Putamen (tissue), 1 donor: Measurements from ENCODE around the gene PRR23B.
"Not testable (repeated sequence)": the region's sequence is repeated elsewhere in the genome, so short reads cannot be mapped to it uniquely, and the experiment has no call there.

Source experiments
- DNase-seq: peaks from one replicate; pipeline ENCODE4 v3.0.0-alpha.2; 2016; ENCODE audit warnings: low spot score

Gene PRR23B

GRCh38 chr3:139020868-139021234 is at the start of gene PRR23B:
Gene PRR23B, minus strand, starts transcription at chr3:139020926. Its CDS starts 265 bp downstream, at chr3:139020661.
- no peak for DNase-seq

DNA sequence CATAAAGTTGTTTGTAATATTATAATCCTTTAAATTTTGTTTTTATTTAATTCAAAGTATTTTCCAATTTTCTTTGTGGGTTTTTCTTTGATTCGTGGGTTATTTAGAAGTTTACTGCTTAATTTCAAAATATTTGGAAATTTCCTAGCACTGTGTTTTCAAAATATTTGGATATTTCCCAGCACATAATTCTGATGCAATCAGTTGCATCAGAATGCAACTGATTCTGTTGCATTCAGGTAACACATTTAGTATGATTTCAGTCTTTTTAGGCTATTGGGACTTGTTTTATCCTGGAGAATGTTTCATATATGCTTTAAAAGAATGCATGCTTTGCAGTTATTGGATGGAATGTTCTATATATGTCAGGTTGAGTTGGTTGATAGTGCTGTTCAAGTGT is 42.2 kb upstream of the PRR23B start:
- no peak for DNase-seq

GRCh38 chr3:139052802-139053600 is 32.3 kb upstream of the PRR23B start:
- DNase-seq, result no peak

- DNase-seq, result no peak
Observed at GRCh38 chr3:139044366-139045210, 23.9 kb upstream of the PRR23B start, which contains the start of gene PRR23C. Gene PRR23C, minus strand, starts transcription at chr3:139044892. Its CDS starts 272 bp downstream, at chr3:139044620.

DNA sequence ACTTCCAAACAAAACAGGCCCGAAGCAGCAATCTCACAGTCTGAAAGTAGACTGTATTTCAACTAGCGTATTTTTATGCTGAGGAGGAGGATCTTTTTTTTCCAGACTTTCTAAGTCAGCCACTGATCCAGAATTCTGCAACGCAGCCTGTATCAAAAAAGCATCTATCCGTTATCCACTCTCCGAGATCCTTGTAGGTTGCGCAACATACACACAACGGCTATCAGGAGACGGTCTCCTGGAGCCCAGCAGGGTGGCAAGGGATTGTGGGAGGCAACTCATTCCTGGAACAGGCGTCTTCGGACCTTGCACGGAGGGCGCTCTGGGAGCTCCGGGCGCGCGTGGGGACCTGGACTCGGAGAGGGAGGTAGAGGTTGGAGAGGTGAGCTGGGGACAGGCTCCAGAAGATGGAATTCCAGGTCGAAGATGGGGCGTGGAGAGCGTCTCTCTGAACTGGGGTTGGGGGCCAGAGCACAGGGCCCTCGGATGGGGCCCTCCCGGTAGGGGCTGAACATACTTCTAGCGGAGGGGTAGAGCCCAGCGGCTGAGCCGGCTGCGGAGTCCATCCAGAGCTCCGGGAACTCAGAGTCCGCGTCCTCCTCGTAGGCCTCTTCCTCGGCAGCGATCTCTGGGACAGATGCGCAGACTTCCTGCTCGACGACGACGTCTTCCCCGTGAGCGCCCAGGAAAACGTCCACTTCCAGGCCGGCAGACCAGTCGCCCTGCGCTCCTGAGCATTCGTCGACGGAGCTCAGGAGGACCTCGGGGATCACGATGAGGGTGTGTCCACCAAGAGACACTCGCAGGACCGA is 23.0 kb upstream of the PRR23B start:
- DNase-seq, result no peak

DNA sequence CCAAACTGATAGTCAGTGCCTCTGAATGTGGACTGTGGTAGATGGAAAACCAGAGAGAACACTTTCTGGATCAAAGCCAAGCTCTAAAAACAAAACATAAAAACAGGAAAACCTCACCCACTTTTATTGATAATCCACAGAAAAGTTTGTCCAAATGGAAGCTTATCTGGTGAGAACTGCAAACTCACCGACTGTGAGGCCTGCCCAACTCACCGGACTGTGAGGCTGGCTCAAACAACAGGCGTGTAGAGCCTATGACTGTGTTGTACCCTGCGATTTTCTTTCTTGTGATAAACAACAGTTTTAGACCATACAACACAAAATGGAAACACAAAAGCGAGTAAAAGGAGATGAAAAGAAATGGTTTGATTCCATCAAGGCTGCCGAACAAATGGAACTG is 16.8 kb upstream of the PRR23B start:
- DNase-seq, result no peak

- DNase-seq, result no peak
Observed at GRCh38 chr3:139032326-139033002, 11.7 kb upstream of the PRR23B start.

DNA sequence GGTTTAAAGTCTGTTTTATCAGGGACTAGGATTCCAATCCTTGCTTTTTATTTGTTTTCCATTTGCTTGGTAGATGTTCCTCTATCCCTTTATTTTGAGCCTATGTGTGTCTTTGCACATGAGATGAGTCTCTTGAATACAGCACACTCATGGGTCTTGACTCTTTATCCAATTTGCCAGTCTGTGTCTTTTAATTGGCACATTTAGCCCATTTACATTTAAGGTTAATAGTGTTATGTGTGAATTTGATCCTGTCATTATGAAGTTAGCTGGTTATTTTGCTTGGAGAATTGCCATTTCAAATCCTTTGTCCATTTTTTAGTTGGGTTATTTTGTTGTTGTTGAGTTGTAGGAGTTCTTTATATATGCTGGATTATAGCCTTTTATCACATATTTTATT is 9.8 kb upstream of the PRR23B start:
- DNase-seq, result not testable (repeated sequence)

- no peak for DNase-seq
Observed at GRCh38 chr3:139024968-139025367, 4.2 kb upstream of the PRR23B start.

DNA sequence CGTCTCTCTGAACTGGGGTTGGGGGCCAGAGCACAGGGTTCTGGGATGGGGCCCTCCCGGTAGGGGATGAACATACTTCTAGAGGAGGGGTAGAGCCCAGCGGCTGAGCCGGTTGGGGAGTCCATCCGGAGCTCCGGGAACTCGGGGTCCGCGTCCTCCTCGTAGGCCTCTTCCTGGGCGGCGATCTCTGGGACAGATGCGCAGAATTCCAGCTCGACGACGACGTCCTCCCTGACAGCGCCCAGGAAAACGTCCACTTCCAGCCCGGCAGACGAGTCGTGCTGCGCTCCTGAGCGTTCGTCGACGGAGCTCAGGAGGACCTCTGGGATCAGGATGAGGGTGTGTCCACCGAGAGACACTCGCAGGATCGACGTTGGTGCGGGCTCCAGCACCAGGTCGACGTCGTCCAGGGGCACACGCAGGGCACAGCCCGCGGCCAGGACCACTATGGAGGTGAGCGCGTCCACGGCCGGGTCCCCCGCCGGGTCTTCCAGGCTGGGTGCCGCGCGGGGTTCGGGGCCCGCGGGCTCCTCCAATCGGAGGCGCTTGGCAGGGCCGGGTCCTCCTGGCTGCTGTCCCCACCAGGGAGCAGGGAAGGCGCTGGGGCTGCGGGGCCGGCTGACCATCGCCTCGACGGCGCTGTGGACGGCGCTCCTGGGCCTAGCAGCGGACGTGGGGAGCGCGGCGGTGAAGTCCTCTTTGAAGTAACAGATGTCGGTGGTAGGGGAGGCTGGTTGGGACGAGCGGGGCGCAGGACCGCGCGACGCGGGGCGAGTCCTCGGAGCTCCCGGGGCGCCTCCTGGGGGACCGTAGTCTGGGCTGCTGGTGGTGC is 474 bp downstream of the PRR23B start:
- DNase-seq, result no peak

- DNase-seq, result no peak
Observed at GRCh38 chr3:139016430-139017048, 4.2 kb downstream of the PRR23B start.

- no peak for DNase-seq
Observed at GRCh38 chr3:139006051-139006716, 14.5 kb downstream of the PRR23B start, which contains the start of gene PRR23A. Gene PRR23A, minus strand, starts transcription at chr3:139006268. Its CDS starts 0 bp downstream, at chr3:139006268.

DNA sequence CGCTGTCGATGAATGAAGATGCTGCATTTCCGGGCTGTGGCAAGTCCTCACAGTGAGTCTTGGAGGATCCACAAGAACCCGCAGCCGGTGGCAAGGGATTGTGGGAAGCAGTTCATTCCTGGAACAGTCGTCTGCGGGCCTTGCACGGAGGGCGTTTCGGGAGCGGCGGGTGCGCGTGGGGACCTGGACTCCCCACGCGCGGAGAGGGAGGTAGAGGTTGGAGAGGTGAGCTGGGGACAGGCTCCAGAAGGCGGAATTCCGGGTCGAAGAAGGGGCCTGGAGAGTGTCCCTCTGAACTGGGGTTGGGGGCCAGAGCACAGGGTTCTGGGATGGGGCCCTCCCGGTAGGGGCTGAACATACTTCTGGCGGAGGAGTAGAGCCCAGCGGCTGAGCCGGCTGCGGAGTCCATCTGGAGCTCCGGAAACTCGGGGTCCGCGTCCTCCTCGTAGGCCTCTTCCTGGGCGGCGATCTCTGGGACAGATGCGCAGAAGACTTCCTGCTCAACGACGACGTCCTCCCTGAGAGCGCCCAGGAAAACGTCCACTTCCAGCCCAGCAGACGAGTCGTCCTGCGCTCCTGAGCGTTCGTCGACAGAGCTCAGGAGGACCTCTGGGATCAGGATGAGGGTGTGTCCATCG is 15.3 kb downstream of the PRR23B start:
- no peak for DNase-seq

- DNase-seq, result no peak
Observed at GRCh38 chr3:138995706-138996105, 25.0 kb downstream of the PRR23B start.

GRCh38 chr3:138987181-138987580 is 33.5 kb downstream of the PRR23B start:
- DNase-seq, result no peak

DNA sequence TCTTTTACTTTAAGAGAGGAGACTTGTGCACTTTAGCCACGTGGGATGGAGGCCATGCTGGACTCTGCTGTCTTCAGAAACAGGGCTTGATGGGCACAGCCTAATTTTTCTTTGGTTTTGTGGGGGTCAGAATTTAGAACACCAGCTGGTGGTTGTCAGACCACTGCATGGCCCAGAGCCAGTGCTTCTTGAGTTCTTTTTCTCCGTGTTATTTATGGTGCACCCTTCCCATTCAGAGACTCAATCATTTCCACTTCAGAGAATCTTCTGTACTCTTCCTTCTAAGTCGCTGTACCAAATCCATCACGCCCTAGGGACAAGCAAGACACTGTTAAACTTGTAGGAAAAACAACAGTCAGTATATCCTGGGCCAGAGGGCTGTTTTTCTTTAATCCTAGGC is 34.8 kb downstream of the PRR23B start:
- no peak for DNase-seq

- no peak for DNase-seq
Observed at GRCh38 chr3:138984816-138985215, 35.9 kb downstream of the PRR23B start.

DNA sequence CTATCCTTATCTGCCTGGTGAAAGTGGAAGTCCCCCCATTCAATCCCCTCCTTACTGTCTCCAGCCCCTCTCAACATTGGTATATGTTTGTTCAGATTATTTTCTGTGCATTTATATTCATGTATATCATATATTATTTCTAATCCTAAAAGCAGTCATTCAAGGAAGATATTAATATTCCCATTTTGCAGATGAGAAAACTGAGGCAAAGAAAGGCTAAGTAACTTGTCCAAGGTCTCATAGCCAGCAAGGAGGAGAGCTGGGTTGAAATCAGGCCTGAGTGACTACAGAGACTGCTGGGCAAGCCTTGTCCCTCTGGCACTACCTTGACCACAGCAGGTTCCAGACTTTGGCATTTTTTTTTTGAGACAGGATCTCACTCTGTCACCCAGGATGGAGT is 44.7 kb downstream of the PRR23B start:
- DNase-seq, result no peak

DNA sequence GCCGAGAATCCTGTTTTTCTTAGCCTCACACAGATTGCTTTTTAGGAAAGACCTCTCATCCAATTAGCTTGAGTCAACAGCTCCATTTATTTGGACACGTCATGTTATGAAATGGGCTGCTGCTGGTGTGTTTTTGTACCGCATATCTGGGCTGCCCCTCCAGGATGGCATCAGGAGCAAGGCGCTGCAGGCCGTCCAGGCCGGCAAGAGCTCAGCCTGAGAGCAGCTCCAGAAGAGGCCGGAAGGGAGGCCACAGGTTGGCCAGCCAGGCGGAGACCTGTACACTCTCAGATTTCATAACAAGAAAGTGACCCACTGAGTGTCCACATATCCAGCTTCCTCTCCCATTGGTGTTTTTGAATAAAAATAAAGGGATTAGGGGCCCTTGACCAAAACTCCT is 45.4 kb downstream of the PRR23B start:
- no peak for DNase-seq
